ELR (cell line): ENCODE results near the gene ANKRD17.

Experiments
- DNase-seq: peaks from one replicate; pipeline ENCODE4 v3.0.0-alpha.2; 2015; ENCODE audit warnings: low read depth

The ANKRD17 gene

GRCh38 chr4:73045879-73046278 lies 212.7 kb downstream of the ANKRD17 start:
- no peak for DNase-seq

- DNase-seq, result no peak
These were observed 221.5 kb downstream of the ANKRD17 start for GRCh38 chr4:73037057-73037456.

- no peak for DNase-seq
These were observed 222.5 kb downstream of the ANKRD17 start for GRCh38 chr4:73036123-73036522.

- DNase-seq, result peak; percentile 41
These were observed 223.7 kb downstream of the ANKRD17 start for GRCh38 chr4:73034896-73035295.

GRCh38 chr4:73028621-73029020 lies 230.0 kb downstream of the ANKRD17 start:
- no peak for DNase-seq
